GM12865 (cell line): Measurements from ENCODE around the gene MTHFR.

Experiments
- DNase-seq: peaks from one replicate; pipeline ENCODE4 v3.0.0; 2010; ENCODE audit warnings: low read depth
- H3K4me3 ChIP-seq: 2 replicates; pipeline ENCODE4 v1.5.1; 2011; ENCODE audit warnings: mild to moderate bottlenecking, low read depth, low read length, control low read depth
- CTCF ChIP-seq: IDR thresholded peaks from 2 replicates; pipeline ENCODE4 v1.5.1; 2011; ENCODE audit warnings: low read length, control low read depth, low read depth, inconsistent platforms; ENCODE audit not compliant: insufficient read depth; ENCODE audit errors: missing control alignments

MTHFR gene

GRCh38 chr1:11772458-11772857 is 33.3 kb downstream of the MTHFR start:
- peak; percentile 24 for DNase-seq
- no peak overlapping the region for H3K4me3 ChIP-seq
- TF ChIP-seq CTCF, result no peak

- no peak overlapping the region for H3K4me3 ChIP-seq
- no peak for DNase-seq
- no peak for TF ChIP-seq CTCF
These were observed 34.2 kb downstream of the MTHFR start for GRCh38 chr1:11771481-11772043.

- H3K4me3 ChIP-seq, result no peak overlapping the region
- TF ChIP-seq CTCF, result no peak
- DNase-seq, result no peak
These were observed 35.8 kb downstream of the MTHFR start for GRCh38 chr1:11770011-11770410.

GRCh38 chr1:11769274-11769673 is 36.5 kb downstream of the MTHFR start:
- TF ChIP-seq CTCF, result no peak

GRCh38 chr1:11768821-11769220 is 36.9 kb downstream of the MTHFR start:
- DNase-seq, result no peak
- no peak overlapping the region for H3K4me3 ChIP-seq
- TF ChIP-seq CTCF, result no peak

More at GRCh38 chr1:11769274-11769673, 36.5 kb downstream of the MTHFR start:
- H3K4me3 ChIP-seq, result no peak overlapping the region
- DNase-seq, result no peak

GRCh38 chr1:11767922-11768704 is 37.7 kb downstream of the MTHFR start:
- no peak for DNase-seq
- no peak for TF ChIP-seq CTCF
- H3K4me3 ChIP-seq, result no peak overlapping the region

GRCh38 chr1:11766429-11766776 is 39.4 kb downstream of the MTHFR start:
- H3K4me3 ChIP-seq, result no peak overlapping the region
- TF ChIP-seq CTCF, result no peak
- DNase-seq, result no peak
